Ishikawa (cell line): Measurements from ENCODE around the gene GDF11.

Source experiments
- FOXM1 ChIP-seq: IDR thresholded peaks from 2 replicates; pipeline ENCODE4 v1.6.1; 2012; ENCODE audit warnings: low read depth, borderline replicate concordance
- TAF1 ChIP-seq: IDR thresholded peaks from 2 replicates; pipeline ENCODE4 v1.6.1; 2012; ENCODE audit warnings: low read depth, mild to moderate bottlenecking
- YY1 ChIP-seq: IDR thresholded peaks from 2 replicates; pipeline ENCODE4 v1.6.1; 2012; ENCODE audit warnings: low read depth
- ZBTB7A ChIP-seq: IDR thresholded peaks from 2 replicates; pipeline ENCODE4 v1.6.1; 2012; ENCODE audit warnings: low read depth
- TF ChIP-seq, protein P1 (sequence below): IDR thresholded peaks from 2 replicates; pipeline ENCODE4 v1.6.1; 2012
- TF ChIP-seq, protein P2 (sequence below): IDR thresholded peaks from 2 replicates; pipeline ENCODE4 v1.6.1; 2012; ENCODE audit warnings: low read depth, mild to moderate bottlenecking

DNA sequence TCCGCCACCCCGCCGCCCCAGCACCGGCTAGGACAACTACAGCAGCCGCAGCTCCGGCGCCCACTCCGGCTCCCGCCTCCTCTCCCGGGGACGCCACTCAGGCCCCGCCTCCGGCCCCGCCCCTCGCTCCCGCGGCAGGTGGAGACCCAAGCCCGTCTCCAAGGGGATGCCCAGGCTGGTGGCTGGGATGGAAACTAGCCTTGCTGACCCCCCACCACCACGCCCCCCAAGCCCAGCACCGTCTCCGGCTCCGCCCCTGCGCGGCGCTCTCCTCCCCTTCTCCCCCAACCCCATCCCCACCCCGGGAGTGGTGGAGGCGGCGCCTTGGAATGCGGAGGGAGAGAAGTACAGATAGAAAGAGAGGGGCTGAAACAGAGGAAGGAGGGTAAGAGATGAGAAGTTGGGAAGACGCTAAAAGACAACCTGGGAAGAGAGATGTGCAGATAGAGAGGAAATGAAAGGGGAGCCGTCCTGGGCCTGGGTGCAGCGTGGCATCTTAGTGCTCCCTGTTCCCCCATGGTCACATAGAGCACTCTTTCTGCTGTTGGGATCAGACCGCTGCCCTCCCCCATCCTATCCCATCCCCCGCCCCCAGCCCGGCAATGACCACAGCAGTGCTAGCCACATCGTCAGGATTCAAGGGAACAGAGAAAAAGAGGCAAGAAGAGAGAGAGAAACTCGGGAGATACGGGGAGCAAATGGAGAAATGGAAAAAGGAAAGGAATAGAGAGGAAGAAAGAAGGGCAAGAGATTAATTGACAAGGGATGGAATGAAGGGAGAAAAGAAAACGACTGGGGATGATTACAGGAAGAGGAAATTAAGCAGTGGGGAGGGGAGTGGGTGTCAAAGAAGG lies 34.9 kb upstream of the GDF11 start, which contains the start of gene ITGA7:
- TF ChIP-seq, protein P1, sequence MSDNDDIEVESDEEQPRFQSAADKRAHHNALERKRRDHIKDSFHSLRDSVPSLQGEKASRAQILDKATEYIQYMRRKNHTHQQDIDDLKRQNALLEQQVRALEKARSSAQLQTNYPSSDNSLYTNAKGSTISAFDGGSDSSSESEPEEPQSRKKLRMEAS, result no peak
- TF ChIP-seq FOXM1 (no peak), ZBTB7A (no peak), TAF1 (no peak), YY1 (no peak)
- TF ChIP-seq, protein P2, sequence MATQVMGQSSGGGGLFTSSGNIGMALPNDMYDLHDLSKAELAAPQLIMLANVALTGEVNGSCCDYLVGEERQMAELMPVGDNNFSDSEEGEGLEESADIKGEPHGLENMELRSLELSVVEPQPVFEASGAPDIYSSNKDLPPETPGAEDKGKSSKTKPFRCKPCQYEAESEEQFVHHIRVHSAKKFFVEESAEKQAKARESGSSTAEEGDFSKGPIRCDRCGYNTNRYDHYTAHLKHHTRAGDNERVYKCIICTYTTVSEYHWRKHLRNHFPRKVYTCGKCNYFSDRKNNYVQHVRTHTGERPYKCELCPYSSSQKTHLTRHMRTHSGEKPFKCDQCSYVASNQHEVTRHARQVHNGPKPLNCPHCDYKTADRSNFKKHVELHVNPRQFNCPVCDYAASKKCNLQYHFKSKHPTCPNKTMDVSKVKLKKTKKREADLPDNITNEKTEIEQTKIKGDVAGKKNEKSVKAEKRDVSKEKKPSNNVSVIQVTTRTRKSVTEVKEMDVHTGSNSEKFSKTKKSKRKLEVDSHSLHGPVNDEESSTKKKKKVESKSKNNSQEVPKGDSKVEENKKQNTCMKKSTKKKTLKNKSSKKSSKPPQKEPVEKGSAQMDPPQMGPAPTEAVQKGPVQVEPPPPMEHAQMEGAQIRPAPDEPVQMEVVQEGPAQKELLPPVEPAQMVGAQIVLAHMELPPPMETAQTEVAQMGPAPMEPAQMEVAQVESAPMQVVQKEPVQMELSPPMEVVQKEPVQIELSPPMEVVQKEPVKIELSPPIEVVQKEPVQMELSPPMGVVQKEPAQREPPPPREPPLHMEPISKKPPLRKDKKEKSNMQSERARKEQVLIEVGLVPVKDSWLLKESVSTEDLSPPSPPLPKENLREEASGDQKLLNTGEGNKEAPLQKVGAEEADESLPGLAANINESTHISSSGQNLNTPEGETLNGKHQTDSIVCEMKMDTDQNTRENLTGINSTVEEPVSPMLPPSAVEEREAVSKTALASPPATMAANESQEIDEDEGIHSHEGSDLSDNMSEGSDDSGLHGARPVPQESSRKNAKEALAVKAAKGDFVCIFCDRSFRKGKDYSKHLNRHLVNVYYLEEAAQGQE, result no peak
